HepG2 (cell line): ENCODE data around the gene LDLRAD4. TPM values are rescaled to one million over a fixed set of nuclear protein-coding genes. Genes with fewer than 3 reads are reported as not detected.

Experiments used
- ATAC-seq: fragments of 200-7000 bp; cut with Tn5 transposase; 3 replicates; pipeline ENCODE4 v1.9.1; 2020; ENCODE audit warnings: mild to moderate bottlenecking, moderate library complexity
- BruUV-seq: library from RNA; stranded (reverse); fragments of 400-500 nt; replicated peaks from 2 replicates; lab custom pipeline; 2021; lab: Mats Ljungman, UMichigan
- CTCF ChIA-PET: fragments of 300-600 bp; formaldehyde crosslinking; extraction: SDS; loops from one replicate; lab custom pipeline; 2021; ENCODE audit warnings: low total read pairs, inconsistent platforms, low intra/inter-chr PET ratio; lab: Yijun Ruan, JAX
- POLR2A ChIA-PET: fragments of 350-600 bp; sonication (Branson Sonifier 250); formaldehyde crosslinking; loops from one replicate; lab custom pipeline; 2020; ENCODE audit warnings: antibody characterized with exemption, inconsistent platforms; lab: Yijun Ruan, JAX
- DNase-seq: peaks from one replicate; pipeline ENCODE4 v3.0.0-alpha.2; 2015; ENCODE audit warnings: low spot score
- FAIRE-seq: peaks from 3 replicates; lab custom pipeline; 2011; peaks lifted over from hg19 to GRCh38; lab: Jason Lieb, UNC
- H2AFZ ChIP-seq: one replicate; pipeline ENCODE4 v1.6.1; 2011; ENCODE audit warnings: low read length, inconsistent platforms
- H3K27ac ChIP-seq: fragments of 300-600 bp; 3 replicates; pipeline ENCODE4 v1.8.0; 2011; ENCODE audit warnings: mixed run types, mild to moderate bottlenecking, mixed read lengths, low read length, inconsistent platforms; ENCODE audit not compliant: insufficient read depth; ENCODE audit errors: extremely low read length
- H3K27me3 ChIP-seq, 2 experiments: fragments of 200-600 bp in 1 of 2; 2 replicates in 1 of 2; 3 replicates in 1 of 2; pipeline versions ENCODE4 v1.6.0 to v1.8.0; 2011; ENCODE audit warnings: low read length in 2 of 2, mild to moderate bottlenecking in 2 of 2, moderate library complexity in 2 of 2, inconsistent platforms in 1 of 2; ENCODE audit not compliant: insufficient read depth in 2 of 2, control insufficient read depth in 1 of 2
- H3K36me3 ChIP-seq, 2 experiments: fragments of 200-600 bp in 1 of 2; replicated peaks in 1 of 2; 2 replicates in 1 of 2; 3 replicates in 1 of 2; pipeline versions ENCODE4 v1.5.1 to v1.8.0; 2011; ENCODE audit warnings: low read length in 2 of 2, inconsistent platforms in 1 of 2; ENCODE audit not compliant: insufficient read depth in 2 of 2, control insufficient read depth in 1 of 2
- H3K4me1 ChIP-seq: 2 replicates; pipeline ENCODE4 v1.5.1; 2012; ENCODE audit warnings: low read length, inconsistent platforms; ENCODE audit not compliant: insufficient read depth
- H3K4me2 ChIP-seq: 2 replicates; pipeline ENCODE4 v1.6.0; 2011; ENCODE audit warnings: low read depth, low read length, inconsistent platforms
- H3K4me3 ChIP-seq, 3 experiments: fragments of 200-600 bp in 1 of 3; sonication (generic), shearing (Covaris generic) in 1 of 3; replicated peaks in 1 of 3; 2 replicates each; pipeline ENCODE4 v1.5.1; 2011 to 2016; ENCODE audit warnings: low read length in 3 of 3, inconsistent platforms in 2 of 3, low read depth in 2 of 3, mild to moderate bottlenecking in 2 of 3, control low read depth in 1 of 3, mixed read lengths in 1 of 3; ENCODE audit not compliant: insufficient read depth in 1 of 3
- H3K79me2 ChIP-seq: one replicate; pipeline ENCODE4 v1.6.1; 2011; ENCODE audit warnings: low read length, inconsistent platforms; ENCODE audit not compliant: insufficient read depth
- H3K9ac ChIP-seq: 2 replicates; pipeline ENCODE4 v1.6.0; 2011; ENCODE audit warnings: mild to moderate bottlenecking, low read depth, low read length, inconsistent platforms; ENCODE audit not compliant: insufficient read depth
- H3K9me3 ChIP-seq: 2 replicates; pipeline ENCODE4 v1.5.1; 2012; ENCODE audit warnings: mild to moderate bottlenecking, low read length
- H4K20me1 ChIP-seq: 2 replicates; pipeline ENCODE4 v1.6.0; 2011; ENCODE audit warnings: inconsistent platforms, mild to moderate bottlenecking, low read length, moderate library complexity; ENCODE audit not compliant: insufficient read depth
- GABPA ChIP-seq, 2 experiments: IDR thresholded peaks; 2 replicates each; pipeline ENCODE4 v1.6.1; 2011 to 2016; ENCODE audit warnings: low read depth in 2 of 2, low read length in 1 of 2, missing biosample characterization in 1 of 2, missing genetic modification characterization in 1 of 2
- HES4 ChIP-seq: sonication (generic); formaldehyde crosslinking; IDR thresholded peaks from 2 replicates; pipeline ENCODE4 v1.9.0; 2021; ENCODE audit warnings: mild to moderate bottlenecking, missing genetic modification reagents, borderline replicate concordance
- ISL2 ChIP-seq: sonication (generic); formaldehyde crosslinking; IDR thresholded peaks from 2 replicates; pipeline ENCODE4 v1.5.0; 2020; ENCODE audit warnings: missing genetic modification reagents
- NKX3-1 ChIP-seq: sonication (generic); formaldehyde crosslinking; IDR thresholded peaks from 2 replicates; pipeline ENCODE4 v1.5.0; 2020; ENCODE audit warnings: missing genetic modification reagents
- TEAD2 ChIP-seq: sonication (generic); formaldehyde crosslinking; IDR thresholded peaks from 2 replicates; pipeline ENCODE4 v1.9.0; 2021; ENCODE audit warnings: missing genetic modification reagents
- ZNF605 ChIP-seq: sonication (generic); formaldehyde crosslinking; IDR thresholded peaks from 2 replicates; pipeline ENCODE4 v1.8.0; 2022; ENCODE audit warnings: mild to moderate bottlenecking, missing genetic modification reagents
- ZNF747 ChIP-seq: sonication (generic); formaldehyde crosslinking; IDR thresholded peaks from 2 replicates; pipeline ENCODE4 v1.8.1; 2023; ENCODE audit warnings: missing genetic modification reagents, mild to moderate bottlenecking, borderline replicate concordance
- ZSCAN31 ChIP-seq: sonication (generic); formaldehyde crosslinking; IDR thresholded peaks from 2 replicates; pipeline ENCODE4 v1.5.0; 2020; ENCODE audit warnings: low read depth, mild to moderate bottlenecking, missing genetic modification reagents
- WGBS: methylation state at CpG from one replicate; pipeline ENCODE4 v1.1.6; 2017; ENCODE audit warnings: low lambda C conversion rate; 5-methylcytosine and 5-hydroxymethylcytosine counted together
- in situ Hi-C: cut with HindIII; loops from 2 replicates; pipeline ENCODE4 v1.10.0; 2017; ENCODE audit warnings: low pct_unique_long_range_greater_than_20kb; ENCODE audit not compliant: extremely low pct_ligation_motif_present
- intact Hi-C: fragments of 100-400 bp; cut with micrococcal nuclease; formaldehyde crosslinking; loops from one replicate; pipeline ENCODE4 v1.10.0; 2022; ENCODE audit not compliant: unreplicated experiment
- polyA plus RNA-seq, 8 experiments: library from polyadenylated mRNA; depleted of rRNA in 3 of 8; stranded (reverse) in 7 of 8; unstranded in 1 of 8; fragments of >200 nt; fragmentation: Illumina TruSeq in 4 of 8; extraction: Trizol in 4 of 8; gene quantifications; 2 replicates each; pipeline versions ENCODE4 v1.2.1 to v1.2.3, GENCODE V29; 2011 to 2016; ENCODE audit warnings: low read depth in 4 of 8, missing spikeins in 1 of 8, mixed read lengths in 1 of 8; ENCODE audit not compliant: insufficient read depth in 1 of 8
- total RNA-seq, 5 experiments: library from RNA; depleted of rRNA; stranded (reverse); fragments of >200 nt; fragmentation: Illumina TruSeq; extraction: Trizol; gene quantifications; 2 replicates each; pipeline ENCODE4 v1.2.3, GENCODE V29; 2016; ENCODE audit warnings: low read depth in 1 of 5
- TF ChIP-seq, protein P1 (sequence below): sonication (generic); formaldehyde crosslinking; IDR thresholded peaks from 2 replicates; pipeline ENCODE4 v1.4.0; 2020; ENCODE audit warnings: missing genetic modification reagents

The LDLRAD4 gene
- total and polyA plus RNA-seq, 2 of the 13 experiments (the other 11 are each of a cell fraction or from before 2014, with no cell fraction given), result 13.6 to 20.9 TPM

DNA sequence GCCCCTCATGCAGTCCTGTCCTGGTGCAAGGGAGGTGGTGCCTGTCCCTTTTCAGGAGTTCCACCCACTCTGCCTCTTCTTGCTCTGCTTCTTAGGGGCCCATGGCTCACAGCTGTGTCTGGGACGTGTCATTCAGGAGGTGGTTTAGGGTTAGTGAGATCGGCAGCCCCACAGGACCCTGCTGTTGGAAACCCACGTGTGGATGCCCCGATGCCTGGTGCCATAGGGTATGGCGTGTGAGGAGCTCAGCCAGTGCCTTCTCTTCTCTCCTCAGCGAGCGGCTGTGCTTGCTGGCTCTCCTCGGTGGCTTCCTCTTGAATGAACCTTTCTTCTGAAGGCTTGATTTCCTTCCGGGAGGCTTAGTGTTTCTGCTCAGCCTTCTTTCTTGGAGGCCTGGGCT is 55.2 kb downstream of the LDLRAD4 start:
- no peak for FAIRE-seq
- DNase-seq, result no peak
- Histone ChIP-seq H3K36me3 (0 out of 5 replicates have a peak, but pooled peaks cover 0 to 3% of the 10 kb centered on the region in 2 experiments), H3K27ac (no peak overlapping the region), H3K4me3 (no peak overlapping the region), H3K27me3 (no peaks in the 10 kb centered on the region), H3K9ac (no peak overlapping the region), H2AFZ (no peak overlapping the region), H3K4me1 (peaks cover 41% of the 10 kb centered on the region), H4K20me1 (0 out of 2 replicates have a peak, but pooled peaks cover 4% of the 10 kb centered on the region), H3K79me2 (peaks cover 3% of the 10 kb centered on the region), H3K9me3 (no peaks in the 10 kb centered on the region), H3K4me2 (no peak overlapping the region)
- intact Hi-C loops, result no loop called here
- no TSS peak for BruUV-seq
- WGBS, result 89% methylated on average over 9 of the region's 9 CpGs
- TF ChIP-seq TEAD2 (no peak), ZNF747 (no peak), ISL2 (CRISPR knock-in tag) (no peak), ZNF605 (no peak), NKX3-1 (no peak), ZSCAN31 (CRISPR knock-in tag) (no peak), GABPA (IDR thresholded peaks at IDR 0.05; ENCODE audit: low read depth, low read length) (no peak), GABPA (CRISPR knock-in tag; IDR thresholded peaks at IDR 0.05; ENCODE audit: low read depth) (no peak), HES4 (CRISPR knock-in tag) (no peak)
- TF ChIP-seq, protein P1, sequence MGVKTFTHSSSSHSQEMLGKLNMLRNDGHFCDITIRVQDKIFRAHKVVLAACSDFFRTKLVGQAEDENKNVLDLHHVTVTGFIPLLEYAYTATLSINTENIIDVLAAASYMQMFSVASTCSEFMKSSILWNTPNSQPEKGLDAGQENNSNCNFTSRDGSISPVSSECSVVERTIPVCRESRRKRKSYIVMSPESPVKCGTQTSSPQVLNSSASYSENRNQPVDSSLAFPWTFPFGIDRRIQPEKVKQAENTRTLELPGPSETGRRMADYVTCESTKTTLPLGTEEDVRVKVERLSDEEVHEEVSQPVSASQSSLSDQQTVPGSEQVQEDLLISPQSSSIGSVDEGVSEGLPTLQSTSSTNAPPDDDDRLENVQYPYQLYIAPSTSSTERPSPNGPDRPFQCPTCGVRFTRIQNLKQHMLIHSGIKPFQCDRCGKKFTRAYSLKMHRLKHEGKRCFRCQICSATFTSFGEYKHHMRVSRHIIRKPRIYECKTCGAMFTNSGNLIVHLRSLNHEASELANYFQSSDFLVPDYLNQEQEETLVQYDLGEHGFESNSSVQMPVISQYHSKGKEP (CRISPR knock-in tag), result no peak
- no peak for ATAC-seq
- in situ Hi-C loops, result no loop called here
- ChIA-PET POLR2A (no interaction called here), CTCF (no interaction called here)
